Esophagus squamous epithelium (tissue), 5 donors: ENCODE measurements around the gene DNAJC18. TPM values are rescaled to one million over a fixed set of nuclear protein-coding genes. Genes with fewer than 3 reads are reported as not detected.

Source experiments
- DNase-seq: peaks from one replicate; lab custom pipeline; 2025; lab: John Stamatoyannopoulos, UW
- H3K27ac ChIP-seq, 4 donors: fragments of 200-600 bp; sonication (generic); one replicate each; pipeline ENCODE4 v1.5.1; 2016 to 2019; ENCODE audit warnings: mild to moderate bottlenecking in 1 of 4
- H3K27me3 ChIP-seq, 4 donors: fragments of 200-600 bp; sonication (generic); 1 replicate in 3 of 4; 2 replicates in 1 of 4; pipeline versions ENCODE4 v1.5.1 to v1.6.0; 2017 to 2021; ENCODE audit warnings: antibody characterized with exemption in 1 of 4
- H3K36me3 ChIP-seq, 3 donors: fragments of 200-600 bp; sonication (generic); one replicate each; pipeline ENCODE4 v1.5.1; 2016 to 2019
- H3K4me1 ChIP-seq, 3 donors: fragments of 200-600 bp; sonication (generic); one replicate each; pipeline ENCODE4 v1.5.1; 2017 to 2019
- H3K4me3 ChIP-seq, 4 donors: fragments of 200-600 bp; sonication (generic); 1 replicate in 3 of 4; 2 replicates in 1 of 4; pipeline ENCODE4 v1.5.1; 2016 to 2019; ENCODE audit warnings: mild to moderate bottlenecking in 2 of 4, moderate library complexity in 1 of 4
- H3K9me3 ChIP-seq, 3 donors: fragments of 200-600 bp; sonication (generic); one replicate each; pipeline ENCODE4 v1.5.1; 2016 to 2019
- POLR2A ChIP-seq, 4 donors: fragments of 450-650 bp; IDR thresholded peaks; one replicate each; pipeline ENCODE4 v1.6.1; 2017; ENCODE audit warnings: antibody characterized with exemption in 4 of 4, mild to moderate bottlenecking in 4 of 4, moderate library complexity in 3 of 4
- WGBS, 2 donors: methylation state at CpG; one replicate each; pipeline ENCODE4 v1.1.5; 2018; 5-methylcytosine and 5-hydroxymethylcytosine counted together
- intact Hi-C: fragments of 100-400 bp; cut with DNase I; formaldehyde crosslinking; loops from one replicate; pipeline ENCODE4 v1.15.0; 2022
- total RNA-seq, 4 donors: library from RNA; depleted of rRNA; stranded (reverse); fragments of >200 nt; gene quantifications; one replicate each; pipeline ENCODE4 v1.1.0, GENCODE V29; 2016
- TF ChIP-seq, protein P1 (sequence below), 6 experiments: fragments of 450-650 bp in 4 of 6; fragments of 200-600 bp in 2 of 6; sonication (generic) in 2 of 6; IDR thresholded peaks; one replicate each; pipeline ENCODE4 v1.5.1; 2016 to 2019; ENCODE audit warnings: antibody characterized with exemption in 6 of 6, mild to moderate bottlenecking in 4 of 6, moderate library complexity in 4 of 6
- donor health status: DM: yes; HTN: yes; CAD: no.

The DNAJC18 gene
- total RNA-seq, 4 donors from 2014 or later, result 0.53 to 6.9 (median 3.9) TPM

- H3K4me3 ChIP-seq, result no peak overlapping the region
- intact Hi-C loops, result no loop called here
- H3K36me3 ChIP-seq, result no peaks in the 10 kb centered on the region
- H3K9me3 ChIP-seq, result no peaks in the 10 kb centered on the region
- TF ChIP-seq POLR2A (IDR thresholded peaks at IDR 0.05), result no peak
- TF ChIP-seq, protein P1, sequence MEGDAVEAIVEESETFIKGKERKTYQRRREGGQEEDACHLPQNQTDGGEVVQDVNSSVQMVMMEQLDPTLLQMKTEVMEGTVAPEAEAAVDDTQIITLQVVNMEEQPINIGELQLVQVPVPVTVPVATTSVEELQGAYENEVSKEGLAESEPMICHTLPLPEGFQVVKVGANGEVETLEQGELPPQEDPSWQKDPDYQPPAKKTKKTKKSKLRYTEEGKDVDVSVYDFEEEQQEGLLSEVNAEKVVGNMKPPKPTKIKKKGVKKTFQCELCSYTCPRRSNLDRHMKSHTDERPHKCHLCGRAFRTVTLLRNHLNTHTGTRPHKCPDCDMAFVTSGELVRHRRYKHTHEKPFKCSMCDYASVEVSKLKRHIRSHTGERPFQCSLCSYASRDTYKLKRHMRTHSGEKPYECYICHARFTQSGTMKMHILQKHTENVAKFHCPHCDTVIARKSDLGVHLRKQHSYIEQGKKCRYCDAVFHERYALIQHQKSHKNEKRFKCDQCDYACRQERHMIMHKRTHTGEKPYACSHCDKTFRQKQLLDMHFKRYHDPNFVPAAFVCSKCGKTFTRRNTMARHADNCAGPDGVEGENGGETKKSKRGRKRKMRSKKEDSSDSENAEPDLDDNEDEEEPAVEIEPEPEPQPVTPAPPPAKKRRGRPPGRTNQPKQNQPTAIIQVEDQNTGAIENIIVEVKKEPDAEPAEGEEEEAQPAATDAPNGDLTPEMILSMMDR (IDR thresholded peaks at IDR 0.05), result no peak
- H3K27ac ChIP-seq, result no peak overlapping the region
- 91 to 93% methylated on average over 6 to 8 of the region's 8 CpGs for WGBS, 2 donors
- peaks cover 0 to 38% (median 0%) of the 10 kb centered on the region in 4 donors for H3K27me3 ChIP-seq
- no peak for DNase-seq
- peaks cover 22 to 51% (median 39%) of the 10 kb centered on the region in 3 donors for H3K4me1 ChIP-seq
Measured at GRCh38 chr5:139396691-139397090, 42.6 kb downstream of the DNAJC18 start.

- Histone ChIP-seq H3K4me3 (no peak overlapping the region), H3K36me3 (no peaks in the 10 kb centered on the region), H3K27ac (peak overlapping the region in 1 of 4 donors; percentile 81), H3K27me3 (peaks cover 0 to 38% (median 0%) of the 10 kb centered on the region in 4 donors), H3K9me3 (no peaks in the 10 kb centered on the region), H3K4me1 (peaks cover 29 to 58% (median 45%) of the 10 kb centered on the region in 3 donors)
- no peak for DNase-seq
- intact Hi-C loops, result no loop called here
- 69 to 79% methylated on average over 2 to 3 of the region's 8 CpGs for WGBS, 2 donors
- TF ChIP-seq POLR2A (IDR thresholded peaks at IDR 0.05), result no peak
- TF ChIP-seq, protein P1 (IDR thresholded peaks at IDR 0.05), result no peak
Measured at GRCh38 chr5:139395844-139396640, 43.3 kb downstream of the DNAJC18 start.

GRCh38 chr5:139394654-139395566 is 44.4 kb downstream of the DNAJC18 start, which contains the start of gene PROB1:
Gene PROB1 (minus strand): TSS chr5:139395104. CDS start chr5:139395081, 23 bp downstream.
- intact Hi-C loops, result loop anchor here (5.0 kb wide), 1 partner anchor 53 kb away; the partner anchor contains the start of gene PAIP2
- peak in 1 of 4 donors; percentile 21 for TF ChIP-seq POLR2A (IDR thresholded peaks at IDR 0.05)
- TF ChIP-seq, protein P1 (IDR thresholded peaks at IDR 0.05), result no peak
- Histone ChIP-seq H3K4me1 (peaks cover 32 to 68% (median 45%) of the 10 kb centered on the region in 3 donors), H3K27ac (peak within 1 kb of the TSS; percentile 52 to 81 (median 56)), H3K36me3 (no peaks in the 10 kb centered on the region), H3K4me3 (peak within 1 kb of the TSS; percentile 35 to 73 (median 56)), H3K27me3 (peaks cover 0 to 38% (median 0%) of the 10 kb centered on the region in 4 donors), H3K9me3 (no peaks in the 10 kb centered on the region)
- 93% methylated on average over 2 of the region's 76 CpGs; no CpG with 5 or more reads in 1 of the 2 donors for WGBS, 2 donors
- no peak for DNase-seq

GRCh38 chr5:139394123-139394653 is 45.1 kb downstream of the DNAJC18 start:
- TF ChIP-seq, protein P1 (IDR thresholded peaks at IDR 0.05), result peak in 3 of 6 experiments; percentile 47 to 67 (median 61)
- TF ChIP-seq POLR2A (IDR thresholded peaks at IDR 0.05), result no peak
- Histone ChIP-seq H3K4me3 (peak overlapping the region; percentile 35 to 73 (median 56)), H3K27ac (peak overlapping the region; percentile 52 to 81 (median 56)), H3K9me3 (no peaks in the 10 kb centered on the region), H3K4me1 (peaks cover 32 to 68% (median 45%) of the 10 kb centered on the region in 3 donors), H3K27me3 (peaks cover 0 to 38% (median 0%) of the 10 kb centered on the region in 4 donors), H3K36me3 (no peaks in the 10 kb centered on the region)
- no peak for DNase-seq
- no CpG with 5 or more reads among the region's 62 CpGs for WGBS, 2 donors
- intact Hi-C loops, result loop anchor here (5.0 kb wide), 1 partner anchor 52 kb away; the partner anchor contains the start of gene PAIP2
